C4-2B (cell line): Measurements from ENCODE around the gene MPEG1.

Experiments
- H3K27ac ChIP-seq: fragments of 450-650 bp; 2 replicates; pipeline ENCODE4 v1.5.1; 2017
- CTCF ChIP-seq: fragments of 450-650 bp; conservative IDR thresholded peaks from 2 replicates; pipeline ENCODE4 v1.5.1; 2017; ENCODE audit warnings: mild to moderate bottlenecking
- ZFX ChIP-seq: fragments of 450-650 bp; IDR thresholded peaks from 2 replicates; pipeline ENCODE4 v1.6.1; 2017

Gene MPEG1

DNA sequence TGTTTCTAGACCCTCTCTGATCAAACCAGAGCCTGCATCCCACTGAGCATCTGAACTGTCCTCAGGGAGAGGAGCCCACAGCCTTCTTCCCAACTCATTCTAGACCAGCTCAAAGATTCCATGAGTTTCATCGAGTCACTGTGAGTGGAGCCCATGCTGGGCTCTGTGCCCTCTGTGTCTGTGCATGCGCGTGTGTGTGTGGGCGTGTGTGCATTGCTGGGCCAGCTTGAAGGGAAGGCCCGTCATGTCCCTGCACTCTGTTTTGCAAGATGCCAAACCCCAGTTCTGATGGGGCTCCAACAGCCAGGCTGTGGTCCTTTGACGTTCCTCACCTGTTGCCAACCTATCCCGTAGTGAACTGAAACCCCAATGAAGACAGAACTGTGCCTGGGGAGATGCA, 7.1 kb downstream of the MPEG1 start:
- H3K27ac ChIP-seq: no peak overlapping the region
- TF ChIP-seq ZFX: no peak
- no peak for TF ChIP-seq CTCF

- TF ChIP-seq ZFX (no peak), CTCF (no peak)
- H3K27ac ChIP-seq: no peak overlapping the region
These were observed 8.0 kb downstream of the MPEG1 start for GRCh38 chr11:59204746-59205145.

GRCh38 chr11:59201353-59201752, 11.4 kb downstream of the MPEG1 start:
- no peak overlapping the region for H3K27ac ChIP-seq
- TF ChIP-seq CTCF (peak; percentile 44), ZFX (no peak)

GRCh38 chr11:59200423-59200746, 12.3 kb downstream of the MPEG1 start:
- no peak overlapping the region for H3K27ac ChIP-seq
- TF ChIP-seq ZFX: no peak

GRCh38 chr11:59199546-59200422, 12.9 kb downstream of the MPEG1 start:
- no peak for TF ChIP-seq CTCF
- TF ChIP-seq ZFX: no peak
- no peak overlapping the region for H3K27ac ChIP-seq

- no peak overlapping the region for H3K27ac ChIP-seq
- TF ChIP-seq CTCF (no peak), ZFX (no peak)
These were observed 14.0 kb downstream of the MPEG1 start for GRCh38 chr11:59198726-59199125.

DNA sequence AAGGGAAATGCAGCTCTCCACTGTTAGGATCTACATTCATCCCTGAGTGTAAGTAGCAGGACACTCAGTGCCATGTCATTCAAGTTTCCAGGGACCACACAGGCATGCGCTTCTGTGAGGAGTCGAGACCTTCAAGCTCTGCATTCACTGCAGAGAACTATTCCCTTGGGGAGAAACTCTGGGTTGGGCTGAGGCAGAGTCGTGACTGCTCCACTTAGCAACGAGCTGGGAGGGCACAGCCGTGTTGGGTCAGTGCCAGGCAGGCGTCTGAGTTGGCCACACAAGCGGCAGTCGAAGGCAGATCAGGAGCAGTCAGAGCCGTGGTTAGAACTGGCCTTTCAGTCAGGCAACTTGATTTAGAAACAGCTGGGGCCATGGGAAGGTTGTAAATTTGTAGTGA, 14.7 kb downstream of the MPEG1 start:
- H3K27ac ChIP-seq: no peak overlapping the region
- TF ChIP-seq ZFX: no peak
- no peak for TF ChIP-seq CTCF

DNA sequence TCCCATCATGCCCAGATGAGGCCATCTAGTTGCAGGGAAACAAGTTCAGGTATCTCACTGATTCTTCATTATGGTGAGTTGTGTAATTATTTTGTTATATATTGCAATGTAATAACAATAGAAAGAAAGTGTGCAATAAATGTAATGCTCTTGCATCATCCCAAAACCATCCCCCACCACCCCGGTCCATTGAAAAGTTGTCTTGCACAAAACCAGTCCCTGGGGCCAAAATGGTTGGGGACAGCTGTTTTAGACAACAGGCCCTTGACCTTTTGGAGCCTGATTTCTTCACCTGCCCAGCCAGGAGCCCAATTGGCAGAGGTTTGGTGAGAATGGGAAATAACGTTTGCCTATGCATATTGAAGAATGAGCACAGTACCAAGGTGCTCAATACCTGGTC, 15.9 kb downstream of the MPEG1 start:
- no peak for TF ChIP-seq ZFX
- TF ChIP-seq CTCF: no peak
- H3K27ac ChIP-seq: no peak overlapping the region
